Lung (tissue), 12 donors: ENCODE data around the gene ADIPOR2. TPM values are rescaled to one million over a fixed set of nuclear protein-coding genes. Genes with fewer than 3 reads are reported as not detected.

Source experiments
- ATAC-seq: fragments of 200-7000 bp; cut with Tn5 transposase; one replicate; pipeline ENCODE4 v1.9.1; 2020; ENCODE audit warnings: moderate number of reproducible peaks; ENCODE audit not compliant: insufficient read depth, low FRiP score
- DNase-seq, 3 donors: peaks; one replicate each; pipeline ENCODE4 v3.0.0-alpha.2; 2013 to 2017
- H3K27ac ChIP-seq, 2 donors: one replicate each; pipeline ENCODE4 v1.5.1; 2013; ENCODE audit warnings: mild to moderate bottlenecking in 2 of 2, moderate library complexity in 2 of 2, control low read depth in 1 of 2, inconsistent platforms in 1 of 2, low read depth in 1 of 2, low read length in 1 of 2
- H3K27me3 ChIP-seq, 3 donors: one replicate each; pipeline ENCODE4 v1.5.1; 2013; ENCODE audit warnings: low read length in 2 of 3; ENCODE audit not compliant: control insufficient read depth in 3 of 3, insufficient read depth in 3 of 3
- H3K36me3 ChIP-seq, 4 donors: one replicate each; pipeline ENCODE4 v1.5.1; 2013; ENCODE audit warnings: low read length in 4 of 4, mild to moderate bottlenecking in 1 of 4, moderate library complexity in 1 of 4; ENCODE audit not compliant: control insufficient read depth in 4 of 4, insufficient read depth in 4 of 4
- H3K4me1 ChIP-seq, 5 donors: one replicate each; pipeline ENCODE4 v1.5.1; 2013; ENCODE audit warnings: low read length in 5 of 5, mild to moderate bottlenecking in 2 of 5, moderate library complexity in 1 of 5; ENCODE audit not compliant: control insufficient read depth in 5 of 5, insufficient read depth in 5 of 5
- H3K4me3 ChIP-seq: one replicate; pipeline ENCODE4 v1.5.1; 2013; ENCODE audit warnings: mild to moderate bottlenecking, control low read depth, moderate library complexity
- H3K9ac ChIP-seq, 2 donors: one replicate each; pipeline ENCODE4 v1.5.1; 2013; ENCODE audit warnings: low read length in 2 of 2, control low read depth in 1 of 2; ENCODE audit not compliant: insufficient read depth in 1 of 2
- H3K9me3 ChIP-seq, 4 donors: one replicate each; pipeline ENCODE4 v1.5.1; 2013; ENCODE audit warnings: low read length in 3 of 4, mild to moderate bottlenecking in 1 of 4, moderate library complexity in 1 of 4; ENCODE audit not compliant: control insufficient read depth in 4 of 4, insufficient read depth in 3 of 4
- WGBS, 2 donors: extraction: QIAGEN DNeasy Blood & Tissue Kit; methylation state at CpG; one replicate each; pipeline ENCODE4 v1.1.7; 2013; 5-methylcytosine and 5-hydroxymethylcytosine counted together
- polyA plus RNA-seq, 2 donors: library from polyadenylated mRNA; stranded (reverse); fragments of 200-250 nt; gene quantifications; one replicate each; pipeline ENCODE4 v1.2.1, GENCODE V29; 2013
- total RNA-seq, 2 donors: library from RNA; depleted of rRNA in 1 of 2; stranded (reverse); fragments of >200 nt in 1 of 2; gene quantifications; one replicate each; pipeline ENCODE4 v1.2.1, GENCODE V29; 2014 to 2021
- TF ChIP-seq, protein P1 (sequence below): IDR thresholded peaks from 2 replicates; pipeline ENCODE4 v1.5.1; 2012; ENCODE audit warnings: mild to moderate bottlenecking; ENCODE audit errors: control extremely low read depth, extremely low read depth
- donor health status: control.
- donor health status: control.
- donor health status: Bipolar disorder and iron deficiency.
- donor health status: healthy.
- donor health status: DM: yes; HTN: yes; CAD: no.

ADIPOR2 gene
- total and polyA plus RNA-seq, 4 donors, result 31.9 to 61.1 (median 53.6) TPM

- Histone ChIP-seq H3K9ac (no peak overlapping the region), H3K9me3 (peaks cover 0 to 4% (median 0%) of the 10 kb centered on the region in 4 donors), H3K27ac (peak overlapping the region in 1 of 2 donors; percentile 43), H3K4me1 (no peaks in the 10 kb centered on the region), H3K36me3 (no peaks in the 10 kb centered on the region), H3K27me3 (peaks cover 0 to 22% (median 2%) of the 10 kb centered on the region in 3 donors), H3K4me3 (no peak overlapping the region)
- TF ChIP-seq, protein P1, sequence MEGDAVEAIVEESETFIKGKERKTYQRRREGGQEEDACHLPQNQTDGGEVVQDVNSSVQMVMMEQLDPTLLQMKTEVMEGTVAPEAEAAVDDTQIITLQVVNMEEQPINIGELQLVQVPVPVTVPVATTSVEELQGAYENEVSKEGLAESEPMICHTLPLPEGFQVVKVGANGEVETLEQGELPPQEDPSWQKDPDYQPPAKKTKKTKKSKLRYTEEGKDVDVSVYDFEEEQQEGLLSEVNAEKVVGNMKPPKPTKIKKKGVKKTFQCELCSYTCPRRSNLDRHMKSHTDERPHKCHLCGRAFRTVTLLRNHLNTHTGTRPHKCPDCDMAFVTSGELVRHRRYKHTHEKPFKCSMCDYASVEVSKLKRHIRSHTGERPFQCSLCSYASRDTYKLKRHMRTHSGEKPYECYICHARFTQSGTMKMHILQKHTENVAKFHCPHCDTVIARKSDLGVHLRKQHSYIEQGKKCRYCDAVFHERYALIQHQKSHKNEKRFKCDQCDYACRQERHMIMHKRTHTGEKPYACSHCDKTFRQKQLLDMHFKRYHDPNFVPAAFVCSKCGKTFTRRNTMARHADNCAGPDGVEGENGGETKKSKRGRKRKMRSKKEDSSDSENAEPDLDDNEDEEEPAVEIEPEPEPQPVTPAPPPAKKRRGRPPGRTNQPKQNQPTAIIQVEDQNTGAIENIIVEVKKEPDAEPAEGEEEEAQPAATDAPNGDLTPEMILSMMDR, result no peak
- 71 to 74% methylated on average over 6 of the region's 6 CpGs for WGBS, 2 donors
- ATAC-seq (no peak), DNase-seq (no peak)
Measured at GRCh38 chr12:1811948-1812291, 121.0 kb downstream of the ADIPOR2 start.

GRCh38 chr12:1812650-1813302, 121.9 kb downstream of the ADIPOR2 start:
- WGBS, 2 donors, result 26 to 65% methylated on average over 17 of the region's 17 CpGs

DNA sequence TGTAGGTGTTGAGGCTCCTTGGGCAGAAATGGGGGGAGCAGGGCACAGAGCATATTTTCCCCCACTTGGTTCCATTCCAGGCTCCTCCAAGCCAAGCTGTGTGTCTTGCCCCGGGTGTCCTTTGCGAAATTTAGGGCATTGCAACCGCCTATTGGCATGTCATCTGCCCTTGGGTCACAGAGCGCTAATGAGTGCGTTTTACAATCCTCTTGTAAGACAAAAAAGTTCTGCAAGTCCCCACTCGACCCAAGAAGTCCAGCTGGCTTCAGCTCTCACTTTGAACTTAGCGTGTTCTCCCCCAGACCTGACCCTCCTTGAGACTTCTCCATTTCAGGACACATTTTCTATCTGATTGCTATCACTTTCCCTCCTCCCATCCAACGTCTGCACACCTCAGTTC, 123.4 kb downstream of the ADIPOR2 start:
- DNase-seq (no peak), ATAC-seq (no peak)
- no peaks in the 10 kb centered on the region for H3K36me3 ChIP-seq
- no peak overlapping the region for H3K4me3 ChIP-seq
- peaks cover 0 to 5% (median 0%) of the 10 kb centered on the region in 4 donors for H3K9me3 ChIP-seq
- H3K4me1 ChIP-seq, result no peaks in the 10 kb centered on the region
- H3K27ac ChIP-seq, result no peak overlapping the region
- H3K27me3 ChIP-seq, result peaks cover 0 to 29% (median 3%) of the 10 kb centered on the region in 3 donors
- TF ChIP-seq, protein P1, result no peak
- WGBS, 2 donors, result 56 to 63% methylated on average over 8 of the region's 8 CpGs
- no peak overlapping the region for H3K9ac ChIP-seq

More at GRCh38 chr12:1812650-1813302, 121.9 kb downstream of the ADIPOR2 start:
- Histone ChIP-seq H3K27ac (peak overlapping the region in 1 of 2 donors; percentile 62), H3K4me1 (no peaks in the 10 kb centered on the region), H3K9ac (no peak overlapping the region), H3K27me3 (peaks cover 0 to 25% (median 2%) of the 10 kb centered on the region in 3 donors), H3K4me3 (no peak overlapping the region), H3K9me3 (peaks cover 0 to 4% (median 0%) of the 10 kb centered on the region in 4 donors), H3K36me3 (no peaks in the 10 kb centered on the region)
- DNase-seq, result no peak
- TF ChIP-seq, protein P1, result no peak
- ATAC-seq, result peak; percentile 71

- no peaks in the 10 kb centered on the region for H3K4me1 ChIP-seq
- H3K9ac ChIP-seq, result no peak overlapping the region
- H3K27ac ChIP-seq, result no peak overlapping the region
- no peak for DNase-seq
- peaks cover 0 to 38% (median 10%) of the 10 kb centered on the region in 3 donors for H3K27me3 ChIP-seq
- no peak for ATAC-seq
- H3K4me3 ChIP-seq, result no peak overlapping the region
- H3K36me3 ChIP-seq, result no peaks in the 10 kb centered on the region
- TF ChIP-seq, protein P1, result no peak
- peaks cover 0 to 5% (median 0%) of the 10 kb centered on the region in 4 donors for H3K9me3 ChIP-seq
- 73 to 85% methylated on average over 3 of the region's 3 CpGs for WGBS, 2 donors
Measured at GRCh38 chr12:1815108-1815507, 124.2 kb downstream of the ADIPOR2 start.
